ENCODE measurements around the gene SLC28A3.

- TF ChIP-seq CTCF (IDR thresholded peaks at IDR 0.05) (no peak), EP300 (IDR thresholded peaks at IDR 0.05) (no peak), POLR2A (IDR thresholded peaks at IDR 0.05) (no peak), POLR2AphosphoS5 (IDR thresholded peaks at IDR 0.05) (no peak)
Measured at GRCh38 chr9:84228130-84228720, 112.3 kb downstream of the SLC28A3 start.

Data from gastroesophageal sphincter (tissue), 3 donors.